Endothelial cell (in vitro differentiated cells): ENCODE measurements around the gene ADGRG7. TPM values are rescaled to one million over a fixed set of nuclear protein-coding genes. Genes with fewer than 3 reads are reported as not detected.

Experiments used
- DNase-seq: peaks from one replicate; pipeline ENCODE4 v3.0.0; 2021; ENCODE audit warnings: low spot score
- H3K27ac Mint-ChIP-seq: one replicate; pipeline ENCODE4 v1.8.0; 2021; ENCODE audit warnings: mixed read lengths, inconsistent platforms; ENCODE audit not compliant: unreplicated experiment
- H3K27me3 Mint-ChIP-seq: one replicate; pipeline ENCODE4 v1.8.0; 2021; ENCODE audit warnings: mild to moderate bottlenecking, moderate library complexity, mixed read lengths, inconsistent platforms; ENCODE audit not compliant: unreplicated experiment
- H3K36me3 Mint-ChIP-seq: one replicate; pipeline ENCODE4 v1.8.0; 2021; ENCODE audit warnings: mild to moderate bottlenecking, low read depth, mixed read lengths, inconsistent platforms; ENCODE audit not compliant: unreplicated experiment
- H3K4me1 Mint-ChIP-seq: one replicate; pipeline ENCODE4 v1.8.0; 2021; ENCODE audit warnings: mild to moderate bottlenecking, mixed read lengths, inconsistent platforms; ENCODE audit not compliant: unreplicated experiment
- H3K4me3 Mint-ChIP-seq: one replicate; pipeline ENCODE4 v1.8.0; 2021; ENCODE audit warnings: mild to moderate bottlenecking, mixed read lengths, inconsistent platforms; ENCODE audit not compliant: unreplicated experiment
- H3K9me3 Mint-ChIP-seq: one replicate; pipeline ENCODE4 v1.8.0; 2021; ENCODE audit warnings: mixed read lengths, inconsistent platforms; ENCODE audit not compliant: unreplicated experiment
- total RNA-seq: library from RNA; stranded (reverse); fragmentation: NEBNext Ultra II Directional; extraction: Animal tissue kit (Norgen Biotek cat#: 25700); gene quantifications from one replicate; pipeline ENCODE4 v1.2.1, GENCODE V29; 2021; ENCODE audit not compliant: unreplicated experiment
- TF ChIP-seq, protein P1 (sequence below): fragments of 200-600 bp; sonication (generic); IDR thresholded peaks from one replicate; pipeline ENCODE4 v1.5.0; 2021; ENCODE audit warnings: antibody characterized with exemption; ENCODE audit not compliant: unreplicated experiment

The ADGRG7 gene
- total RNA-seq, 1 donor from 2014 or later, result not detected

DNA sequence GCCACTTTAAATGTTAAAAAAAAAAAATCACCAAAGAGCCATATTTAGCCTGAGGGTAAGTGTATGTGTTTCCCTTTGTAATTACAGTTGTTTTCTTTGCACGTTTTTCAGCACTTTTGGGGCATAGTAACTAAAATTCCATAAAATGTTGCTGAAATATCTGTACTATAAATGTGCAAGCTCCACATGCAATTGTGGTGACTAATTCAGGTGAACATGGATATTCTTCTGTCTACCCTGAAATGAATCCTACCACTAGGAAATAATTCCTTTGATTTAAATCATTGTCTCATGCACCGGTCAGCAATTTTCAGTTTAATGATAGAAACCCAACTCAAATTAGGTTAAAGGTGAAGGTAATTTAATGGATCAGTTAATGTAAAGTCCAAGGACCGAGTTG, 86.8 kb downstream of the ADGRG7 start:
- TF ChIP-seq, protein P1, sequence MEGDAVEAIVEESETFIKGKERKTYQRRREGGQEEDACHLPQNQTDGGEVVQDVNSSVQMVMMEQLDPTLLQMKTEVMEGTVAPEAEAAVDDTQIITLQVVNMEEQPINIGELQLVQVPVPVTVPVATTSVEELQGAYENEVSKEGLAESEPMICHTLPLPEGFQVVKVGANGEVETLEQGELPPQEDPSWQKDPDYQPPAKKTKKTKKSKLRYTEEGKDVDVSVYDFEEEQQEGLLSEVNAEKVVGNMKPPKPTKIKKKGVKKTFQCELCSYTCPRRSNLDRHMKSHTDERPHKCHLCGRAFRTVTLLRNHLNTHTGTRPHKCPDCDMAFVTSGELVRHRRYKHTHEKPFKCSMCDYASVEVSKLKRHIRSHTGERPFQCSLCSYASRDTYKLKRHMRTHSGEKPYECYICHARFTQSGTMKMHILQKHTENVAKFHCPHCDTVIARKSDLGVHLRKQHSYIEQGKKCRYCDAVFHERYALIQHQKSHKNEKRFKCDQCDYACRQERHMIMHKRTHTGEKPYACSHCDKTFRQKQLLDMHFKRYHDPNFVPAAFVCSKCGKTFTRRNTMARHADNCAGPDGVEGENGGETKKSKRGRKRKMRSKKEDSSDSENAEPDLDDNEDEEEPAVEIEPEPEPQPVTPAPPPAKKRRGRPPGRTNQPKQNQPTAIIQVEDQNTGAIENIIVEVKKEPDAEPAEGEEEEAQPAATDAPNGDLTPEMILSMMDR, result no peak
- Mint-ChIP-seq H3K4me1 (no peaks in the 10 kb centered on the region), H3K4me3 (no peak overlapping the region), H3K9me3 (no peaks in the 10 kb centered on the region), H3K36me3 (no peaks in the 10 kb centered on the region), H3K27ac (no peak overlapping the region), H3K27me3 (no peaks in the 10 kb centered on the region)
- no peak for DNase-seq

DNA sequence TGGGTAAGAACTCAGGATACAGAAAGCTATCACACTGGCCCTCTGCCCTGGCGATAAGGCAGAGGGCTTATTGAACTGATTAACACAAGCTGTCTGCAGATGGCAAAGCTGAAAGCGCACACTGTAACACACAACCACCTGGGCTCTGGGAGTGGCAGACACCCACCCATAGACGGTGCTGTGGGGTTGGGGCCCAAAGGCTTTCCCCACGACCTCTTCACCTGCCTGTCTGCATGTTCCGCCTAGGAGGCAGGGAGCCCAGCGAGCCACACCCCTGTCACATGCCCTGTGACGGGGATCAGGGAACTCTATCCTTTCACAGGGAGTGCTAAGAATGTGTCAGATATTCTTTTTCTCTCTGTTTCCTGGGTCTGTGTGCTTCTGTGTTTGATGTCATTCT, 87.8 kb downstream of the ADGRG7 start:
- Mint-ChIP-seq H3K9me3 (no peaks in the 10 kb centered on the region), H3K27me3 (no peaks in the 10 kb centered on the region), H3K27ac (no peak overlapping the region), H3K36me3 (no peaks in the 10 kb centered on the region), H3K4me1 (no peaks in the 10 kb centered on the region), H3K4me3 (no peak overlapping the region)
- DNase-seq, result no peak
- TF ChIP-seq, protein P1, result no peak

DNA sequence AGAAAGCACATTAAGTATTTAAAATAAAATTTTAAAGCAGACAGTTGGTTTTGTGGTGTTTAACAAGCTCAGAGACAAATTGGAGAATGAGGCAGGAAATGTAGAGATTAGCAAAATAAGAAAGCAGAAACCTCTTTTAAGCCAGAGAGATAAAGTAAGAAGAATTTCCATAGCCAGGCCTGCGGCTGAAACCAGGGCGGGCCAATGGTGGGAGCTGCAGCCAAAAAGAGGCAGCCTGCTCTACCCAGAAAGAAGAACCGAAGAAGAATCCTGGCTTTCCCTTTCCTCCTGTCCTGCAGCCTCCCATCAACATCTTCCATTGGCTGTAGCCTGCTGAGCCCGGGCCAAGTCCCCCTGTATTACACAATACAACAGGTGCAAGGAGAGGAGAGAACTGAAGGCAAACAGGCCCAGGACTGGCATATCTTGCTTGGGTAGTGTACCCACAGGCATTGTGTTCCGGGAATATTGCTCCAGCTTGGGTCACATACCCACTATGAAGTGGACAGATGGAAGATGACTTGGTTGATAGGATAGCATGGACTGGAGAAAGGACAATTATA, 88.4 kb downstream of the ADGRG7 start:
- Mint-ChIP-seq H3K36me3 (no peaks in the 10 kb centered on the region), H3K4me1 (no peaks in the 10 kb centered on the region), H3K27me3 (no peaks in the 10 kb centered on the region), H3K27ac (no peak overlapping the region), H3K9me3 (no peaks in the 10 kb centered on the region), H3K4me3 (no peak overlapping the region)
- no peak for DNase-seq
- TF ChIP-seq, protein P1, result no peak

DNA sequence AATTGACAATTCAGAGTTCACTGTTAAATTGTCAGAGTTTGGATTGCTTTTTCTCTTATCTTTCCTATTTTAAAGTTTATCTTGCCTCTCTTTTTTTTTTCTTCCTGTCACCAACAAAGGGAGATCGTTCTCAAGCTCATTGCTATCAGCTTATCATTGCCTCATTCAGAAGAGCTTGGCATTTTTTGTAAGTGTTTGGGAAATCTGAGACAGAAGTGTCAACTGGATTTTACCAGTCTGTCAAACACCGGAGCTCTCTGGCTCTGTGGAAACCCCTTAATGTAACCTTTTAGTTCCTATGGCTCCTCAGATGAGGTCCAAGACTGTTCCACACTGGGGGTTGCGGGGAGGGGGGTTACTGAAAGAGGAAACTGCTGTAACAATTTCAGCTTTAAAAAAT, 89.3 kb downstream of the ADGRG7 start:
- Mint-ChIP-seq H3K36me3 (no peaks in the 10 kb centered on the region), H3K27me3 (no peaks in the 10 kb centered on the region), H3K9me3 (no peaks in the 10 kb centered on the region), H3K27ac (no peak overlapping the region), H3K4me1 (no peaks in the 10 kb centered on the region), H3K4me3 (no peak overlapping the region)
- TF ChIP-seq, protein P1, result no peak
- no peak for DNase-seq

DNA sequence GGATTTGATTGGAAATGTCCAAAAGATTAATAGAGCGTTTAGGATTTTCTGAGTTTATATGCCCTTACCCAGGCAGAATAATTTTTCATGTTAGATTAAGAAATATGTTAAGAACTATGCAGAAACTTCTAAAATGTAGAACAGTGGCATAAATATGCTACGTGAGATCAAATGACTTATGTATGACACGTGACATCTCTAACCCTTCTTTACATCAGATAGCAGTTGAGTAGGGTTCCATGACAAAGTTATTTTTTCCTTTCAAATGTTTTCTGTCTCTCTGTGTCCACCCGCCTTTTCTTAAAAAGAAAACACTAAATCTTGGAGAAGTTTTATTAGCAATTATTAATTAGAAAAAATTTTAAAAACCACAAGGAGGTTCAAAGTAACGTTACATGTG, 91.3 kb downstream of the ADGRG7 start:
- no peak overlapping the region for H3K4me3 Mint-ChIP-seq
- no peak for DNase-seq
- TF ChIP-seq, protein P1, result no peak
- H3K9me3 Mint-ChIP-seq, result no peaks in the 10 kb centered on the region
- no peaks in the 10 kb centered on the region for H3K4me1 Mint-ChIP-seq
- no peaks in the 10 kb centered on the region for H3K27me3 Mint-ChIP-seq
- H3K27ac Mint-ChIP-seq, result no peak overlapping the region
- no peaks in the 10 kb centered on the region for H3K36me3 Mint-ChIP-seq
